Trophoblast cell (in vitro differentiated cells and primary cell): ENCODE results near the gene RAD52.

Experiments used
- DNase-seq, 2 donors: peaks; one replicate each; pipeline ENCODE4 v3.0.0-alpha.2; 2016
- H2AFZ ChIP-seq: 2 replicates; pipeline ENCODE4 v1.6.1; 2013; ENCODE audit warnings: low read length, moderate library complexity, mild to moderate bottlenecking; ENCODE audit not compliant: insufficient read depth, poor library complexity
- H2AK5ac ChIP-seq: 2 replicates; pipeline ENCODE4 v1.6.1; 2013; ENCODE audit warnings: mild to moderate bottlenecking, low read length
- H2BK120ac ChIP-seq: 2 replicates; pipeline ENCODE4 v1.6.1; 2013; ENCODE audit warnings: low read length, mild to moderate bottlenecking, moderate library complexity; ENCODE audit not compliant: insufficient read depth, poor library complexity
- H2BK12ac ChIP-seq: 2 replicates; pipeline ENCODE4 v1.6.1; 2013; ENCODE audit warnings: mild to moderate bottlenecking, low read length, moderate library complexity
- H2BK5ac ChIP-seq: 2 replicates; pipeline ENCODE4 v1.6.1; 2013; ENCODE audit warnings: low read length, low read depth, moderate library complexity, mild to moderate bottlenecking; ENCODE audit not compliant: poor library complexity
- H3K14ac ChIP-seq: 2 replicates; pipeline ENCODE4 v1.6.1; 2013; ENCODE audit warnings: mild to moderate bottlenecking, low read length
- H3K18ac ChIP-seq: 2 replicates; pipeline ENCODE4 v1.6.1; 2013; ENCODE audit warnings: mild to moderate bottlenecking, low read length
- H3K23ac ChIP-seq: 2 replicates; pipeline ENCODE4 v1.6.1; 2013; ENCODE audit warnings: low read length
- H3K27ac ChIP-seq: 2 replicates; pipeline ENCODE4 v1.5.1; 2013; ENCODE audit warnings: low read depth, mild to moderate bottlenecking, inconsistent platforms, low read length, moderate library complexity
- H3K27me3 ChIP-seq: 2 replicates; pipeline ENCODE4 v1.6.1; 2013; ENCODE audit warnings: inconsistent platforms, mild to moderate bottlenecking, low read length, moderate library complexity; ENCODE audit not compliant: insufficient read depth
- H3K36me3 ChIP-seq, 2 experiments: 1 replicate in 1 of 2; 2 replicates in 1 of 2; pipeline ENCODE4 v1.6.1; 2013; ENCODE audit warnings: low read length in 2 of 2, mild to moderate bottlenecking in 2 of 2, moderate library complexity in 1 of 2; ENCODE audit not compliant: insufficient read depth in 2 of 2, control insufficient read depth in 1 of 2
- H3K4ac ChIP-seq: 2 replicates; pipeline ENCODE4 v1.6.1; 2013; ENCODE audit warnings: low read depth, mild to moderate bottlenecking, low read length, moderate library complexity
- H3K4me1 ChIP-seq, 2 experiments: 1 replicate in 1 of 2; 2 replicates in 1 of 2; pipeline ENCODE4 v1.6.1; 2013; ENCODE audit warnings: low read length in 2 of 2, mild to moderate bottlenecking in 2 of 2, moderate library complexity in 1 of 2; ENCODE audit not compliant: insufficient read depth in 2 of 2, control insufficient read depth in 1 of 2
- H3K4me2 ChIP-seq: 2 replicates; pipeline ENCODE4 v1.6.1; 2013; ENCODE audit warnings: inconsistent platforms, mild to moderate bottlenecking, low read length, moderate library complexity
- H3K4me3 ChIP-seq: 2 replicates; pipeline ENCODE4 v1.5.1; 2013; ENCODE audit warnings: mild to moderate bottlenecking, low read depth, low read length, inconsistent platforms
- H3K79me1 ChIP-seq: one replicate; pipeline ENCODE4 v1.6.1; 2013; ENCODE audit warnings: low read length
- H3K79me2 ChIP-seq: 2 replicates; pipeline ENCODE4 v1.6.1; 2013; ENCODE audit warnings: low read length, mild to moderate bottlenecking; ENCODE audit not compliant: control insufficient read depth, insufficient read depth, poor library complexity
- H3K9ac ChIP-seq: 2 replicates; pipeline ENCODE4 v1.6.1; 2013; ENCODE audit warnings: mild to moderate bottlenecking, low read length
- H3K9me3 ChIP-seq: 2 replicates; pipeline ENCODE4 v1.6.1; 2013; ENCODE audit warnings: low read depth, mild to moderate bottlenecking, control low read depth, inconsistent platforms, low read length; ENCODE audit not compliant: insufficient read depth
- H4K12ac ChIP-seq: 2 replicates; pipeline ENCODE4 v1.6.1; 2013; ENCODE audit warnings: low read depth, mild to moderate bottlenecking, low read length, moderate library complexity
- H4K8ac ChIP-seq: 2 replicates; pipeline ENCODE4 v1.6.1; 2013; ENCODE audit warnings: low read depth, mild to moderate bottlenecking, low read length, moderate library complexity
- H4K91ac ChIP-seq: one replicate; pipeline ENCODE4 v1.6.1; 2013; ENCODE audit warnings: low read depth, mild to moderate bottlenecking, low read length, moderate library complexity
- WGBS: extraction: QIAGEN DNeasy Blood & Tissue Kit; methylation state at CpG from one replicate; pipeline ENCODE4 v1.1.7; 2013; ENCODE audit warnings: missing lambda C conversion rate; ENCODE audit not compliant: insufficient read length, insufficient coverage; ENCODE audit errors: extremely low coverage; 5-methylcytosine and 5-hydroxymethylcytosine counted together

The RAD52 gene

DNA sequence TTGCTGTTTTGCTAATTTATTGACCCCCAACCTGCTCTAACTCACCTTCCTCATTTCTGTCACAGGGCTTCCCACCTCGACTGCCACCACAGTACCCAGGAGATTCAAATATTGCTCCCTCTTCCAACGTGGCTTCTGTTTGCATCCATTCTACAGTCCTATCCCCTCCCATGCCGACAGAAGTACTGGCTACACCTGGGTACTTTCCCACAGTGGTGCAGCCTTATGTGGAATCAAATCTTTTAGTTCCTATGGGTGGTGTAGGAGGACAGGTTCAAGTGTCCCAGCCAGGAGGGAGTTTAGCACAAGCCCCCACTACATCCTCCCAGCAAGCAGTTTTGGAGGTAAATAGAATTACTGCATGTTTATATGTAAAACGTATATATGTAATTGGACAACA, 68.8 kb downstream of the RAD52 start:
- no peak overlapping the region for H3K14ac ChIP-seq
- no peak overlapping the region for H3K23ac ChIP-seq
- H4K91ac ChIP-seq = no peak overlapping the region
- no peaks in the 10 kb centered on the region for H3K9me3 ChIP-seq
- DNase-seq = no peak
- no peaks in the 10 kb centered on the region for H3K79me1 ChIP-seq
- no peak overlapping the region for H2BK5ac ChIP-seq
- no peak overlapping the region for H3K4me3 ChIP-seq
- no peaks in the 10 kb centered on the region for H3K79me2 ChIP-seq
- H4K12ac ChIP-seq = no peak overlapping the region
- H2BK120ac ChIP-seq = no peak overlapping the region
- WGBS = no CpG with 5 or more reads among the region's 4 CpGs
- no peak overlapping the region for H3K27ac ChIP-seq
- H3K27me3 ChIP-seq = no peaks in the 10 kb centered on the region
- H2AFZ ChIP-seq = no peak overlapping the region
- H2BK12ac ChIP-seq = no peak overlapping the region
- H3K9ac ChIP-seq = no peak overlapping the region
- no peak overlapping the region for H4K8ac ChIP-seq
- H3K4me1 ChIP-seq = no peaks in the 10 kb centered on the region
- H3K36me3 ChIP-seq = peaks cover 30 to 44% of the 10 kb centered on the region in 2 experiments
- no peak overlapping the region for H2AK5ac ChIP-seq
- no peak overlapping the region for H3K18ac ChIP-seq
- no peak overlapping the region for H3K4me2 ChIP-seq
- H3K4ac ChIP-seq = no peak overlapping the region

DNA sequence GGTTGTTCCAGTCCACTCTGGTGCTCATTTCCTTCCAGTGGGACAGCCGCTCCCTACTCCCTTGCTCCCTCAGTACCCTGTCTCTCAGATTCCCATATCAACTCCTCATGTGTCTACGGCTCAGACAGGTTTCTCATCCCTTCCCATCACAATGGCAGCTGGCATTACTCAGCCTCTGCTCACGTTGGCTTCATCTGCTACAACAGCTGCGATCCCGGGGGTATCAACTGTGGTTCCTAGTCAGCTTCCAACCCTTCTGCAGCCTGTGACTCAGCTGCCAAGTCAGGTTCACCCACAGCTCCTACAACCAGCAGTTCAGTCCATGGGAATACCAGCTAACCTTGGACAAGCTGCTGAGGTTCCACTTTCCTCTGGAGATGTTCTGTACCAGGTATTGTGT, 69.9 kb downstream of the RAD52 start:
- Histone ChIP-seq H2BK5ac (no peak overlapping the region), H3K4me1 (no peaks in the 10 kb centered on the region), H3K18ac (no peak overlapping the region), H3K79me1 (no peaks in the 10 kb centered on the region), H2AK5ac (no peak overlapping the region), H3K79me2 (no peaks in the 10 kb centered on the region), H2BK120ac (no peak overlapping the region), H3K9me3 (no peaks in the 10 kb centered on the region), H3K36me3 (peaks cover 22 to 34% of the 10 kb centered on the region in 2 experiments), H3K4me2 (no peak overlapping the region), H4K91ac (no peak overlapping the region), H4K8ac (no peak overlapping the region), H4K12ac (no peak overlapping the region), H2BK12ac (no peak overlapping the region), H3K4me3 (no peak overlapping the region), H3K23ac (no peak overlapping the region), H3K27ac (no peak overlapping the region), H3K4ac (no peak overlapping the region), H3K27me3 (no peaks in the 10 kb centered on the region), H3K14ac (no peak overlapping the region), H2AFZ (no peak overlapping the region), H3K9ac (no peak overlapping the region)
- no peak for DNase-seq
- WGBS = no CpG with 5 or more reads among the region's 5 CpGs

DNA sequence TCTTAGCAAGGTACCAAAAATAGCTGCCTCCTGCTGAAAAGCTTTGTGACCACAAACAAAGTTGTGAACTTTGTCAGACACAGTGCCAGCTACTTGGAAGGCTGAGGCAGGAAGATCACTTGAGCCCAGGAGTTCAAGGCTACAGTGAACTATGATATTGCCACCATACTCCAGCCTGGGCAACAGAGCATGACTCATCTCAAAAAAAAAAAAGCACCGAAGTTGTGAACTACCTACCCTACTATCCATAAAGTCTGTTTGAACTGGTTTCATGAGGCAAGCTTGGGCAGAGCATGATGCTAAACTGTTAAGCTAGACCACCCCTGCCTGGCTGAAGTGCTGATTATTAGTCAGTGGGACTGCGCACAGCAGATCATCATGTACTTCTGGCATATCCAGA, 75.5 kb downstream of the RAD52 start:
- Histone ChIP-seq H2BK5ac (no peak overlapping the region), H3K27ac (no peak overlapping the region), H3K36me3 (peaks cover 15 to 17% of the 10 kb centered on the region in 2 experiments), H3K4me2 (no peak overlapping the region), H3K27me3 (no peaks in the 10 kb centered on the region), H3K79me1 (no peaks in the 10 kb centered on the region), H3K9ac (no peak overlapping the region), H3K4me3 (no peak overlapping the region), H2BK12ac (no peak overlapping the region), H3K14ac (no peak overlapping the region), H4K91ac (no peak overlapping the region), H2AFZ (no peak overlapping the region), H3K23ac (peak overlapping the region; percentile 95), H3K9me3 (no peaks in the 10 kb centered on the region), H4K8ac (no peak overlapping the region), H4K12ac (no peak overlapping the region), H3K4me1 (no peaks in the 10 kb centered on the region), H3K79me2 (no peaks in the 10 kb centered on the region), H2AK5ac (no peak overlapping the region), H2BK120ac (no peak overlapping the region), H3K18ac (no peak overlapping the region), H3K4ac (no peak overlapping the region)
- no CpG with 5 or more reads among the region's 2 CpGs for WGBS
- DNase-seq = no peak

DNA sequence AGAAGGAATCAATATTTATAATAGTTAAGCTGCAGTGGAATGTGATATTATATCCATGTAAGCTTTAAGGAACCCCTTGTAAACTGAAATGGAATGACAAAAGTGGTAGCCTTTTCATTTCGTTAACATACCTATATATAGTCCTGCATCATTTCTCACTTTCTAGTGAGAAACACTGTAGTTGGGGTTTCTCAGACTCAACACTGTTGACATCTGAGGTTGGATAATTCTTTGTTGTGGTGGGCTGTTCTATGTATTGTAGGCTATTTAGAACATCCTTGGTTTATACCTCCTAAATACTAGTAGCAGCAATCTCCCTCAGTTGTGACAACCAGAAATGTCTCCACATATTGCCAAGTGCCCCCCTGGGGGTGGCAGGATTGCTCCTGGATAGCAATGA, 79.1 kb downstream of the RAD52 start:
- H2AFZ ChIP-seq = no peak overlapping the region
- no peak for DNase-seq
- no peak overlapping the region for H4K12ac ChIP-seq

More for the DNA sequence above, 79.1 kb downstream of the RAD52 start:
- H4K91ac ChIP-seq = no peak overlapping the region
- H3K27me3 ChIP-seq = no peaks in the 10 kb centered on the region
- H3K9me3 ChIP-seq = no peaks in the 10 kb centered on the region
- no peak overlapping the region for H3K4me2 ChIP-seq
- no peak overlapping the region for H2AK5ac ChIP-seq
- H3K14ac ChIP-seq = no peak overlapping the region
- no peaks in the 10 kb centered on the region for H3K79me2 ChIP-seq
- H3K36me3 ChIP-seq = peaks cover 28 to 35% of the 10 kb centered on the region in 2 experiments
- H2BK5ac ChIP-seq = no peak overlapping the region
- no peak overlapping the region for H3K4ac ChIP-seq
- H3K79me1 ChIP-seq = no peaks in the 10 kb centered on the region
- no peak overlapping the region for H3K23ac ChIP-seq
- H3K27ac ChIP-seq = no peak overlapping the region
- no CpG with 5 or more reads among the region's 1 CpG for WGBS
- H2BK12ac ChIP-seq = no peak overlapping the region
- H3K18ac ChIP-seq = no peak overlapping the region
- H3K9ac ChIP-seq = peak overlapping the region; percentile 12
- H4K8ac ChIP-seq = no peak overlapping the region
- no peak overlapping the region for H2BK120ac ChIP-seq
- no peak overlapping the region for H3K4me3 ChIP-seq
- no peaks in the 10 kb centered on the region for H3K4me1 ChIP-seq
